Upper lobe of right lung (tissue), 1 donor: ENCODE data around the gene KRT12. TPM values are rescaled to one million over a fixed set of nuclear protein-coding genes. Genes with fewer than 3 reads are reported as not detected.
A peak's percentile ranks its signal among the peaks of the same experiment; 100 is the strongest.

Source experiments
- ATAC-seq: fragments of 200-7000 bp; cut with Tn5 transposase; one replicate; pipeline ENCODE4 v1.9.1; 2020; ENCODE audit warnings: mild to moderate bottlenecking, moderate library complexity
- DNase-seq: peaks from one replicate; pipeline ENCODE4 v3.0.0-alpha.2; 2020
- H3K27ac ChIP-seq: fragments of 200-600 bp; one replicate; pipeline ENCODE4 v1.8.0; 2022
- H3K27me3 ChIP-seq: fragments of 200-600 bp; one replicate; pipeline ENCODE4 v1.8.0; 2022; ENCODE audit warnings: mild to moderate bottlenecking
- H3K36me3 ChIP-seq: fragments of 200-600 bp; one replicate; pipeline ENCODE4 v1.8.0; 2022
- H3K4me1 ChIP-seq: fragments of 200-600 bp; one replicate; pipeline ENCODE4 v1.8.0; 2022
- H3K4me3 ChIP-seq: fragments of 200-600 bp; one replicate; pipeline ENCODE4 v1.8.0; 2022; ENCODE audit warnings: mild to moderate bottlenecking
- H3K9me3 ChIP-seq: fragments of 200-600 bp; one replicate; pipeline ENCODE4 v1.8.0; 2022
- intact Hi-C: fragments of 100-400 bp; cut with DNase I; formaldehyde crosslinking; loops from one replicate; pipeline ENCODE4 v1.11.0; 2022
- total RNA-seq: library from RNA; stranded (reverse); fragmentation: NEBNext Ultra II Directional; extraction: Animal tissue kit (Norgen Biotek cat#: 25700); gene quantifications from one replicate; pipeline ENCODE4 v1.2.1, GENCODE V29; 2021
- TF ChIP-seq, protein P1 (sequence below): fragments of 200-600 bp; IDR thresholded peaks from one replicate; pipeline ENCODE4 v1.8.0; 2022; ENCODE audit warnings: antibody characterized with exemption
- donor health status: DM: no; HTN: yes; CAD: no; lungs with severe emphysema.

KRT12 gene
- total RNA-seq, 1 donor from 2014 or later, result not detected

DNA sequence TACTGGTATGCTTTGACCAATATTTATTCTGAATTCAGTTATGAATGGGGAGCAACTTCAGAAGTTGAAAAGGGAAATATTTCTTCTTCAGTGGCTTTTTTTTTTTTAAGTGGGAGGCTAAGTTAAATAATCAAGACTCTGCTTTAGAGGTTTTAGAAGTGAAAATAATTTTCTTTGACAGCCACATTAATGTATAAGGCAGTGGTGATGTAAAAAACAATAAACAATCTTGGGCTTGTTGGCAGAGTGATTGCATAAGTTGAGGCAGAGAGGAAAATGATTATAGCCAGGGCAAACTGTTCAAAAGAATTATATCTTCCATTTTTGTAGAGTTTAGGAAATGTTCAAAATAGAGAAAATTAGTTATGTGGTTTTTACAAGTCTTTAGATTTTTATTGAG, 5.4 kb upstream of the KRT12 start:
- no peak overlapping the region for H3K4me3 ChIP-seq
- no peak for DNase-seq
- H3K27me3 ChIP-seq, result peaks cover 12% of the 10 kb centered on the region
- no peaks in the 10 kb centered on the region for H3K9me3 ChIP-seq
- H3K4me1 ChIP-seq, result no peaks in the 10 kb centered on the region
- no peaks in the 10 kb centered on the region for H3K36me3 ChIP-seq
- H3K27ac ChIP-seq, result no peak overlapping the region
- no peak for ATAC-seq
- TF ChIP-seq, protein P1, sequence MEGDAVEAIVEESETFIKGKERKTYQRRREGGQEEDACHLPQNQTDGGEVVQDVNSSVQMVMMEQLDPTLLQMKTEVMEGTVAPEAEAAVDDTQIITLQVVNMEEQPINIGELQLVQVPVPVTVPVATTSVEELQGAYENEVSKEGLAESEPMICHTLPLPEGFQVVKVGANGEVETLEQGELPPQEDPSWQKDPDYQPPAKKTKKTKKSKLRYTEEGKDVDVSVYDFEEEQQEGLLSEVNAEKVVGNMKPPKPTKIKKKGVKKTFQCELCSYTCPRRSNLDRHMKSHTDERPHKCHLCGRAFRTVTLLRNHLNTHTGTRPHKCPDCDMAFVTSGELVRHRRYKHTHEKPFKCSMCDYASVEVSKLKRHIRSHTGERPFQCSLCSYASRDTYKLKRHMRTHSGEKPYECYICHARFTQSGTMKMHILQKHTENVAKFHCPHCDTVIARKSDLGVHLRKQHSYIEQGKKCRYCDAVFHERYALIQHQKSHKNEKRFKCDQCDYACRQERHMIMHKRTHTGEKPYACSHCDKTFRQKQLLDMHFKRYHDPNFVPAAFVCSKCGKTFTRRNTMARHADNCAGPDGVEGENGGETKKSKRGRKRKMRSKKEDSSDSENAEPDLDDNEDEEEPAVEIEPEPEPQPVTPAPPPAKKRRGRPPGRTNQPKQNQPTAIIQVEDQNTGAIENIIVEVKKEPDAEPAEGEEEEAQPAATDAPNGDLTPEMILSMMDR, result no peak
- intact Hi-C loops, result no loop called here

DNA sequence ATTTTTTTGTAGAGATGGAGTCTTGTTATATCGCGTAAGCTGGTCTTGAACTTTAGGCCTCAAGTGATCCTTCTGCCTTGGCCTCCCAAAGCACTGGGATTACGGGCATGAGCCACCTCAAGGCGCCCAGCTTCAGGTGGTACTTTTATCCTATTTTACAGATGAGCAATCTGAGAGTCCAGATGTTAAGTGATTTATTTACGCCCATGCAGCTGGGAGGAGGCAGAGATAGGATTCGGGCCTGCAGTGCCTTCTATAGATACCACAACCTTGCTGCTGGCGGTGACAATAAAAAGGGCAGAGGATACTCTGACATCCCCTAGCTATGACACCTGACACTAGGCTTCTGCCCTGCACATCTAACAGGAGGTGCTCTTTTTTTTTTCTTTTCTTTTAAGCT, 4.3 kb upstream of the KRT12 start:
- Histone ChIP-seq H3K36me3 (no peaks in the 10 kb centered on the region), H3K9me3 (no peaks in the 10 kb centered on the region), H3K4me3 (no peak overlapping the region), H3K27me3 (peaks cover 12% of the 10 kb centered on the region), H3K27ac (no peak overlapping the region), H3K4me1 (no peaks in the 10 kb centered on the region)
- no peak for ATAC-seq
- intact Hi-C loops, result no loop called here
- DNase-seq, result no peak
- TF ChIP-seq, protein P1, result no peak

DNA sequence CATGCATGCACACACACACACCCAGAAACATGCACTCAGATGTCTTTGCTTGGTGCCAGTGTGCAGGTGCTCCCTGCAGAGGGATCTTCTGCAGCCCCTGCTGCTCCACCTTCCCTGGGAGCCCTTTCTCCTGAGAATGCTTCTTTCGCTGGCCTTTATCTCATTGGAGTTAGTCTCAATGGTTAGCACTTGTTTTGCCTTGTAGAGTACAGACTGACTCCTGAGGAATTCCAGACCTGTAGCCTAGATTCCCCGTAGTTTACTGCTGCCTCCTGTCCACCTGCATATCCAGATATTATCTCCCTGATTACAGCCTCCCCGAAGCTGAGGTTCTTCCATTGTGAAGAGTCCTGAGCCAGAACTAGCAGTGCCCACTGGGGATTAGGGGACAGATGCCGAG, 3.1 kb upstream of the KRT12 start:
- Histone ChIP-seq H3K4me3 (no peak overlapping the region), H3K4me1 (no peaks in the 10 kb centered on the region), H3K27ac (no peak overlapping the region), H3K9me3 (no peaks in the 10 kb centered on the region), H3K36me3 (no peaks in the 10 kb centered on the region), H3K27me3 (peaks cover 12% of the 10 kb centered on the region)
- no peak for ATAC-seq
- TF ChIP-seq, protein P1, result no peak
- DNase-seq, result no peak
- intact Hi-C loops, result no loop called here

DNA sequence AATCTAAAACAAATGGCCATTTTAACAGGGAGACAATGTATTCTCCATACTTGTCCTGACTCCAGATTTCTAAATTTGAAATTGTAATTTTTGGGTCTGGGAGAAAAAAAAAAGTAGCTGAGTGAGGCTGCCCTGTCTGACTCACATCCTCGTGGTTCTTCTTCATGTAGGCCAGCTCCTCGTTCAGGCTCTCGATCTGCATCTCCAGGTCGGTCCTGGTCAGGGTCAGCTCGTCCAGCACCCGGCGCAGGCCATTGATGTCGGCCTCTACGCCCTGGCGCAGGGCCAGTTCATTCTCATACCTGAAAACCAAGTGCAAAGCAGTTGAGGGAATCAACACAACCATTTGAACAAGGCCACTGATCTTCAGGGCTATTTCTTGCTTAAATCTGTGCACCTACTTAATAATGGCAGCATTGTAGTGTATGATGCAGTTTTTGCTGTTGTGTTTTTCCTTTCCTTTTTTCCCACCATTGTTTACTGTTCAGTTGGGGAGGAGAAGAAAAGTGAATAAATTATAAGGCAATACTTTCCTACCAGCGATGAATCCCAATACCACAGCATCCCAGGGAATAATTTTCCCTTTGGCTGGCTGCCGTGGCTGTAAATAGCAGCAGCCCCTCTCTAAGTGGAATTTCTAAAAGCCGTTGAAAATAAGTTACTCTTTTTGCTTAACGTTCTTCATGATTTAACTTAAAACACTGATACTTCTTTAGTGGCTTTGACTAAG, 2.2 kb downstream of the KRT12 start:
- Histone ChIP-seq H3K4me1 (no peaks in the 10 kb centered on the region), H3K36me3 (no peaks in the 10 kb centered on the region), H3K9me3 (no peaks in the 10 kb centered on the region), H3K27me3 (peaks cover 7% of the 10 kb centered on the region), H3K4me3 (no peak overlapping the region), H3K27ac (no peak overlapping the region)
- ATAC-seq (no peak), DNase-seq (no peak)
- intact Hi-C loops, result no loop called here
- TF ChIP-seq, protein P1, result no peak

DNA sequence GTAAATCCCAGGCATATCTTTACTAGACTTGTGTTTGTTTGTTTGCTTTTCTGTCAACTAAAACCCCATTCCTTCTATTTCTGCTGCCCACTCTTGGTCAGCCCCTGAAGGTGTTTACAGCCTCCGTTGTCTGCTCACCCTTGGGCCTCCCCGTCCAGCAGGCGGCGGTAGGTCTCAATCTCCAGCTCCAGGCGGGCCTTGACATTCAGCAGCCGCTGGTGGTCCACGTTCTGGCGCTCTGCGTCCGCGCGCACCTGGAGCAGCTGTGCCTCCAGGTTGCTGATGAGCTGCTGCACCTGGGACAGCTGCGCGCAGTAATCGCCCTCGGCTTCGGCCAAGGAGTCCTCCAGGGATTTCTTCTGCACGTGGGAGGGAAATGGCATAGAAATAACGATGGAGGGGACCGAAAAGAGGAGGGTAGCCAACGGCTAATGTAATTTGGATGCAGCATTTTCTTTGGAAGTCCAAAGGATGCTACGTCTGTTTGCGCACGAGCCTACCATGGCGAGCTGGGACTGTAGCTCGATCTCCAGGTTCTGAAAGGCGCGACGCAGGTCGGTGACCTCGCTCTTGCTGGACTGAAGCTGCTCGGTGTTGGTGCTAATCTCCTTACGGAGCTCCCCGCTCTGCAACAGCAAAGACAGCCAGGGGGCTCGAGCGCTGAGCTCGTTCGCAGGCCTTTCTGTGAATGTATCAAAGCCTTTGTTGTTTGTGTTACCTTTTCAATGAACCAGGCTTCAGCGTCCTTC, 3.9 kb downstream of the KRT12 start:
- Histone ChIP-seq H3K4me1 (no peaks in the 10 kb centered on the region), H3K36me3 (no peaks in the 10 kb centered on the region), H3K4me3 (no peak overlapping the region), H3K9me3 (no peaks in the 10 kb centered on the region), H3K27me3 (peaks cover 7% of the 10 kb centered on the region), H3K27ac (no peak overlapping the region)
- DNase-seq (no peak), ATAC-seq (no peak)
- TF ChIP-seq, protein P1, result peak; percentile 11
- intact Hi-C loops, result no loop called here
